Endometrial microvascular endothelial cells (primary cell): Measurements from ENCODE around the gene ITPKC. TPM values are rescaled to one million over a fixed set of nuclear protein-coding genes. Genes with fewer than 3 reads are reported as not detected.

ENCODE experiments used
- in situ Hi-C: cut with HindIII; loops from 2 replicates; pipeline ENCODE4 v1.10.0; 2017; ENCODE audit warnings: low sequenced_read_pairs, low pct_unique_long_range_greater_than_20kb; ENCODE audit errors: inconsistent ontology term
- total RNA-seq: library from RNA; depleted of rRNA; stranded (reverse); fragments of >200 nt; gene quantifications from one replicate; pipeline ENCODE4 v1.2.3, GENCODE V29; 2015; ENCODE audit errors: inconsistent ontology term

Gene ITPKC
- total RNA-seq, 1 donor from 2014 or later = 20.5 TPM

GRCh38 chr19:40735013-40735771 is 18.3 kb downstream of the ITPKC start:
- in situ Hi-C loops = no loop called here

GRCh38 chr19:40736661-40737060 is 19.7 kb downstream of the ITPKC start:
- in situ Hi-C loops = no loop called here

- in situ Hi-C loops = no loop called here
Measured at GRCh38 chr19:40737102-40737644, 20.3 kb downstream of the ITPKC start.

GRCh38 chr19:40739030-40739839 is 22.3 kb downstream of the ITPKC start:
- in situ Hi-C loops = no loop called here

GRCh38 chr19:40739871-40740703 is 23.2 kb downstream of the ITPKC start:
- in situ Hi-C loops = no loop called here

- in situ Hi-C loops = no loop called here
Measured at GRCh38 chr19:40740747-40741146, 23.8 kb downstream of the ITPKC start.

GRCh38 chr19:40741527-40742390 is 24.8 kb downstream of the ITPKC start:
- in situ Hi-C loops = no loop called here

GRCh38 chr19:40742477-40742876 is 25.6 kb downstream of the ITPKC start:
- in situ Hi-C loops = no loop called here

- in situ Hi-C loops = no loop called here
Measured at GRCh38 chr19:40742886-40743285, 26.0 kb downstream of the ITPKC start.

- in situ Hi-C loops = no loop called here
Measured at GRCh38 chr19:40743926-40744325, 27.0 kb downstream of the ITPKC start.

GRCh38 chr19:40744554-40745401 is 27.9 kb downstream of the ITPKC start:
- in situ Hi-C loops = no loop called here

GRCh38 chr19:40745402-40745780 is 28.5 kb downstream of the ITPKC start:
- in situ Hi-C loops = no loop called here

GRCh38 chr19:40747536-40747935 is 30.6 kb downstream of the ITPKC start:
- in situ Hi-C loops = no loop called here

GRCh38 chr19:40750058-40750873 is 33.4 kb downstream of the ITPKC start, which contains the start of gene ACTMAP:
Gene ACTMAP (minus strand): TSS chr19:40750477. CDS start chr19:40749803, 674 bp downstream.
- in situ Hi-C loops = no loop called here

- in situ Hi-C loops = no loop called here
Measured at GRCh38 chr19:40750874-40751537, 34.1 kb downstream of the ITPKC start, which contains the start of gene SNRPA. Gene SNRPA (plus strand): TSS chr19:40751203. CDS start chr19:40751409, 206 bp downstream.

- in situ Hi-C loops = no loop called here
Measured at GRCh38 chr19:40752257-40752781, 35.4 kb downstream of the ITPKC start.
